GM23338 (cell line): ENCODE measurements around the gene MAST4. TPM values are rescaled to one million over a fixed set of nuclear protein-coding genes. Genes with fewer than 3 reads are reported as not detected.

Experiments used
- ATAC-seq: fragments of 200-7000 bp; cut with Tn5 transposase; 3 replicates; pipeline ENCODE4 v1.9.1; 2020
- DNase-seq: peaks from one replicate; pipeline ENCODE4 v3.0.0-alpha.2; 2015; ENCODE audit warnings: low spot score
- H2AFZ ChIP-seq: fragments of 200-600 bp; sonication (generic); 2 replicates; pipeline ENCODE4 v1.8.0; 2016; ENCODE audit warnings: antibody characterized with exemption, mild to moderate bottlenecking, moderate library complexity
- H3F3A ChIP-seq: fragments of 200-600 bp; sonication (generic); replicated peaks from 2 replicates; pipeline ENCODE4 v1.8.0; 2017; ENCODE audit warnings: antibody characterized with exemption, mixed run types, low read depth
- H3K27ac ChIP-seq: fragments of 200-600 bp; sonication (generic); 2 replicates; pipeline ENCODE4 v1.6.1; 2016; ENCODE audit warnings: low read depth
- H3K27me3 ChIP-seq: fragments of 200-600 bp; sonication (generic); 2 replicates; pipeline ENCODE4 v1.8.0; 2016; ENCODE audit warnings: mild to moderate bottlenecking, mixed run types, moderate library complexity; ENCODE audit not compliant: insufficient read depth
- H3K36me3 ChIP-seq: fragments of 200-600 bp; sonication (generic); 2 replicates; pipeline ENCODE4 v1.8.0; 2016; ENCODE audit warnings: mild to moderate bottlenecking; ENCODE audit not compliant: insufficient read depth
- H3K4me1 ChIP-seq: fragments of 200-600 bp; sonication (generic); 2 replicates; pipeline ENCODE4 v1.8.0; 2016; ENCODE audit warnings: mild to moderate bottlenecking, moderate library complexity; ENCODE audit not compliant: insufficient read depth
- H3K4me2 ChIP-seq: fragments of 200-600 bp; sonication (generic); 2 replicates; pipeline ENCODE4 v1.7.1; 2017; ENCODE audit warnings: mixed run types
- H3K4me3 ChIP-seq: fragments of 200-600 bp; sonication (generic); 2 replicates; pipeline ENCODE4 v1.6.1; 2016; ENCODE audit warnings: mixed run types
- H3K79me2 ChIP-seq: fragments of 200-600 bp; sonication (generic); replicated peaks from 2 replicates; pipeline ENCODE4 v1.8.0; 2017; ENCODE audit warnings: mild to moderate bottlenecking; ENCODE audit not compliant: insufficient read depth
- H3K9me2 ChIP-seq: fragments of 200-600 bp; sonication (generic); 2 replicates; pipeline ENCODE4 v1.8.0; 2017; ENCODE audit not compliant: insufficient read depth
- H4K20me1 ChIP-seq: fragments of 200-600 bp; sonication (generic); replicated peaks from 2 replicates; pipeline ENCODE4 v1.8.0; 2017; ENCODE audit warnings: mild to moderate bottlenecking; ENCODE audit not compliant: insufficient read depth
- H3K27ac Mint-ChIP-seq: 2 replicates; pipeline ENCODE4 v1.8.0; 2020; ENCODE audit warnings: inconsistent platforms, mild to moderate bottlenecking, moderate library complexity, mixed read lengths
- H3K27me3 Mint-ChIP-seq: 3 replicates; pipeline ENCODE4 v1.8.0; 2022; ENCODE audit warnings: low read depth, mild to moderate bottlenecking, moderate library complexity, mixed read lengths, inconsistent platforms; ENCODE audit not compliant: insufficient read depth, poor library complexity
- H3K36me3 Mint-ChIP-seq: 3 replicates; pipeline ENCODE4 v1.8.0; 2021; ENCODE audit warnings: low read depth, mild to moderate bottlenecking, inconsistent platforms, moderate library complexity, mixed read lengths
- H3K4me1 Mint-ChIP-seq: 3 replicates; pipeline ENCODE4 v1.8.0; 2020; ENCODE audit warnings: mild to moderate bottlenecking, inconsistent platforms, mixed read lengths
- H3K4me3 Mint-ChIP-seq: 3 replicates; pipeline ENCODE4 v1.8.0; 2021; ENCODE audit warnings: moderate library complexity, mild to moderate bottlenecking, inconsistent platforms, mixed read lengths
- H3K9me3 Mint-ChIP-seq: 3 replicates; pipeline ENCODE4 v1.8.0; 2020; ENCODE audit warnings: moderate library complexity, mild to moderate bottlenecking, inconsistent platforms, mixed read lengths
- ETS1 ChIP-seq: IDR thresholded peaks from 2 replicates; pipeline ENCODE4 v1.6.1; 2016; ENCODE audit warnings: antibody characterized with exemption
- JUNB ChIP-seq: IDR thresholded peaks from one replicate; pipeline ENCODE4 v1.6.1; 2016; ENCODE audit warnings: antibody characterized with exemption; ENCODE audit not compliant: unreplicated experiment
- NANOG ChIP-seq: IDR thresholded peaks from 2 replicates; pipeline ENCODE4 v1.6.1; 2016; ENCODE audit warnings: antibody characterized with exemption, borderline replicate concordance
- REST ChIP-seq: IDR thresholded peaks from one replicate; pipeline ENCODE4 v1.6.1; 2018; ENCODE audit warnings: antibody characterized with exemption; ENCODE audit not compliant: unreplicated experiment
- STAT1 ChIP-seq: IDR thresholded peaks from one replicate; pipeline ENCODE4 v1.6.1; 2016; ENCODE audit warnings: antibody characterized with exemption; ENCODE audit not compliant: unreplicated experiment
- ZNF331 ChIP-seq: fragments of 250-450 bp; sonication (Bioruptor Pico); IDR thresholded peaks from 2 replicates; pipeline ENCODE4 v1.5.0; 2020; ENCODE audit warnings: low read depth, mild to moderate bottlenecking, moderate library complexity
- ZNF462 ChIP-seq: fragments of 250-450 bp; sonication (Bioruptor Pico); IDR thresholded peaks from 2 replicates; pipeline ENCODE4 v1.5.0; 2020; ENCODE audit warnings: mild to moderate bottlenecking, moderate library complexity
- polyA plus RNA-seq: library from polyadenylated mRNA; unstranded; fragments of >200 nt; fragmentation: Nextera tagmentation; extraction: Ambion mirVana; gene quantifications from 2 replicates; pipeline ENCODE4 v1.2.1, GENCODE V29; 2016
- total RNA-seq: library from RNA; depleted of rRNA; stranded (reverse); fragments of >200 nt; shearing (Covaris generic); gene quantifications from 2 replicates; pipeline ENCODE4 v1.2.3, GENCODE V29; 2014

The MAST4 gene
- total and polyA plus RNA-seq, 2 experiments from 2014 or later: 3.6 to 8.5 TPM

DNA sequence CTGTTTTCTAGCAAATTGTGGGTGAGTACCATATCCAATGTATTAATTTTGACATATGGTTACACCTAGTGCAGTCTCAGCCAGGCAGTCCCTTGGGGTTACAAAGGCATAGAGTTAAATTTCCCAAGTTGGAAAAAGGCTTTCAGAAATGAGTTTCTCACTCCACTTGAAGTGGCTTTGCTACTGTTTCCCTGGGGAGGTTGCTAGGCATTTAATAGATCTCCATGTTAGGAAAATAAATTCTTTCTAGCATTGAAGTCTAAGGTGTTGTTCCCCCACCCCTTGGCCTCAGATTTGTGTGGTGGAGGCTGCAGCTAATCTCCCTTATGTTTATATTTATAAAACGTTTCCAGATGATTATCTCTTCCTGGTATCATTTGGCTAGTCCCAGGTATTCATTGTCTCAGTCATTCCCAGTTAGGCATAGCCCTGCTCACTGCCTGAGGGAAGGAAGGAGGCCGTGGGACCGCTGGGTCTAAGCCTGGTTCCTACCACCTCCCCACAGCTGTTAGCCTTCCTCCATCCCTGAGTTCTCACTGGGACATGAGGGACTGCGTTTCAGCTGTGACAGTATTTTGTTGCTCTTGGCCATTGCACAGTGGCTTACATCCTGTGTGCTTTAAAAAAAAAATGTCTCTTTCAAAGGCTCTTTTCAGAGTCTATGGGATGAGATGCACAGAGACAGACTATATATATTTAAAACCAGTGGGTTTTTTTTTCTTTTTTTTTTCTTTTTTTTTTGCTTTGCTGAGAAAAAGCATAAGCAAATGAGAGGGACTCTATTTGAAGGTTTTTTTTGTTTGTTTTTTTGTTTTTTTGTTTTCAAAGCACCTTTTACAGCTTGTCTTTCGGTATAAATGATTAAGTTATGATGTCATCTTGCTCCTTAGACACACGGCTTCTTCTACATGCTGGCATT is 121.5 kb downstream of the MAST4 start (continued):
- TF ChIP-seq ZNF462 (CRISPR knock-in tag): no peak
- no peak for TF ChIP-seq NANOG
- TF ChIP-seq ZNF331 (CRISPR knock-in tag): no peak
- no peak for TF ChIP-seq ETS1
- TF ChIP-seq STAT1: no peak

DNA sequence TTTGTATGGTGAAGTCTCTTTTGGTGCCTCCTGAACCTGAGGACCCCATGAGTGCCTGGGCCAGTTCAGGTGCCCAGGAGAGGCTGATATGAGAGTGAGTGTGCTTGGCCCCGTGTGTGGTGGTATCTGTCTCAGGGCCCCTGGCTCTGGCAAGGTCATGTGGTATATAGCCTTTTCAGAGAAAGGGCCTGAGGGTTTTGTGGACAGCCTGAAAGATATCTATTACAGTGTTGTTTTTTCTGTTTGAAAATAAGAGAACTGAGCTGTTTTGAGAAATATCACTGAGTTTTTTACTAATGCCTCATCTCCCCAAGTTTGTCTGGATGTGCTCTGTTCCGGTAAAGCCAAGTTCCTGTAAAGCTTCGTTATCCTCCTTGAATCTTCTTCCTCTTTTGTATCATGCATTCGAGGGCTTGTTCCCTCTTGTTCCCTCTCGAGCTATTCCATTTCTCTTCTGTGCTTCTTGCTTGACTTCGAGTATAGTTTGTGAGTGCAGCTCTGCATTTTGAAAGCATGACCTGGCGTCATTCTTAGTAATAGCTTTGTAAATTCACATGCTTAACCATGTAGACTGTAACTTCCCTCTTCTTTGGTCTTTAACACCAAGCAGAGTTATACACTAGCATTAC is 122.3 kb downstream of the MAST4 start:
- no peak for DNase-seq
- peaks cover 13% of the 10 kb centered on the region; the same call in 1 of the 2 replicates for H3K9me2 ChIP-seq
- Mint-ChIP-seq H3K9me3 (no peaks in the 10 kb centered on the region), H3K27ac (no peak overlapping the region), H3K4me1 (peaks cover 17% of the 10 kb centered on the region), H3K36me3 (no peaks in the 10 kb centered on the region), H3K4me3 (no peak overlapping the region), H3K27me3 (no peaks in the 10 kb centered on the region)
- no peaks in the 10 kb centered on the region for H4K20me1 ChIP-seq
- H2AFZ ChIP-seq: no peak overlapping the region
- H3K36me3 ChIP-seq: no peaks in the 10 kb centered on the region
- peaks cover 20% of the 10 kb centered on the region for H3K4me1 ChIP-seq
- no peak overlapping the region for H3K4me2 ChIP-seq
- H3F3A ChIP-seq: no peaks in the 10 kb centered on the region
- no peak for ATAC-seq
- H3K4me3 ChIP-seq: no peak overlapping the region
- no peak for TF ChIP-seq NANOG
- no peak for TF ChIP-seq ETS1
- no peak for TF ChIP-seq STAT1
- TF ChIP-seq JUNB: no peak
- TF ChIP-seq REST: no peak
- no peaks in the 10 kb centered on the region for H3K27me3 ChIP-seq
- H3K27ac ChIP-seq: no peak overlapping the region
- no peaks in the 10 kb centered on the region for H3K79me2 ChIP-seq
